Lower leg skin (tissue), 4 donors: Measurements from ENCODE around the gene DCAF8. TPM values are rescaled to one million over a fixed set of nuclear protein-coding genes. Genes with fewer than 3 reads are reported as not detected.

Experiments used
- DNase-seq, 2 donors: peaks; one replicate each; pipeline ENCODE4 v3.0.0-alpha.2; 2019; ENCODE audit warnings: low spot score in 2 of 2
- H3K4me3 ChIP-seq: fragments of 200-600 bp; sonication (generic); 2 replicates; pipeline ENCODE4 v1.5.1; 2017; ENCODE audit warnings: mild to moderate bottlenecking, low read depth; ENCODE audit not compliant: poor library complexity, severe bottlenecking
- CTCF ChIP-seq, 3 donors: fragments of 450-650 bp; IDR thresholded peaks; one replicate each; pipeline ENCODE4 v1.5.1; 2016; ENCODE audit warnings: antibody characterized with exemption in 3 of 3, mild to moderate bottlenecking in 3 of 3, moderate library complexity in 2 of 3
- POLR2A ChIP-seq, 2 donors: fragments of 450-650 bp; IDR thresholded peaks; one replicate each; pipeline ENCODE4 v1.6.1; 2016 to 2017; ENCODE audit warnings: antibody characterized with exemption in 2 of 2, mild to moderate bottlenecking in 1 of 2, moderate library complexity in 1 of 2
- WGBS, 2 donors: methylation state at CpG; one replicate each; pipeline ENCODE4 v1.1.5; 2018; 5-methylcytosine and 5-hydroxymethylcytosine counted together
- intact Hi-C: fragments of 100-400 bp; cut with DNase I; formaldehyde crosslinking; loops from one replicate; pipeline ENCODE4 v1.15.0; 2023; ENCODE audit warnings: low total_unique reads
- total RNA-seq, 4 donors: library from RNA; depleted of rRNA; stranded (reverse); fragments of >200 nt; gene quantifications; one replicate each; pipeline ENCODE4 v1.1.0, GENCODE V29; 2016

The DCAF8 gene
- total RNA-seq, 4 donors from 2014 or later: 90.2 to 141 (median 97.9) TPM

- intact Hi-C loops: no loop called here
- WGBS, 2 donors: 92 to 93% methylated on average over 5 of the region's 5 CpGs
- TF ChIP-seq CTCF (IDR thresholded peaks at IDR 0.05) (no peak), POLR2A (IDR thresholded peaks at IDR 0.05) (no peak)
- no peak for DNase-seq
- no peak overlapping the region for H3K4me3 ChIP-seq
Observed at GRCh38 chr1:160238408-160238807, 23.9 kb downstream of the DCAF8 start.

GRCh38 chr1:160237558-160237957, 24.8 kb downstream of the DCAF8 start:
- DNase-seq: no peak
- WGBS, 2 donors: 93 to 97% methylated on average over 2 of the region's 2 CpGs
- TF ChIP-seq CTCF (IDR thresholded peaks at IDR 0.05) (no peak), POLR2A (IDR thresholded peaks at IDR 0.05) (no peak)
- H3K4me3 ChIP-seq: no peak overlapping the region
- intact Hi-C loops: no loop called here

- intact Hi-C loops: no loop called here
- DNase-seq: no peak
- no peak overlapping the region for H3K4me3 ChIP-seq
- 89 to 93% methylated on average over 5 of the region's 5 CpGs for WGBS, 2 donors
- TF ChIP-seq POLR2A (IDR thresholded peaks at IDR 0.05) (no peak), CTCF (IDR thresholded peaks at IDR 0.05) (no peak)
Observed at GRCh38 chr1:160236806-160237205, 25.5 kb downstream of the DCAF8 start.

GRCh38 chr1:160232911-160233310, 29.4 kb downstream of the DCAF8 start:
- no peak for DNase-seq
- no peak for TF ChIP-seq CTCF (IDR thresholded peaks at IDR 0.05)
- no peak for TF ChIP-seq POLR2A (IDR thresholded peaks at IDR 0.05)
- intact Hi-C loops: no loop called here
- no peak overlapping the region for H3K4me3 ChIP-seq

GRCh38 chr1:160228431-160228830, 33.9 kb downstream of the DCAF8 start:
- H3K4me3 ChIP-seq: no peak overlapping the region
- intact Hi-C loops: no loop called here
- no peak for DNase-seq
- TF ChIP-seq POLR2A (IDR thresholded peaks at IDR 0.05) (no peak), CTCF (IDR thresholded peaks at IDR 0.05) (no peak)

- intact Hi-C loops: no loop called here
- DNase-seq: no peak
- H3K4me3 ChIP-seq: no peak overlapping the region
- TF ChIP-seq POLR2A (IDR thresholded peaks at IDR 0.05): no peak
- WGBS, 2 donors: 88 to 92% methylated on average over 1 of the region's 1 CpG
Observed at GRCh38 chr1:160227561-160227960, 34.8 kb downstream of the DCAF8 start.
